A673 (cell line): ENCODE data around the gene B9D1.

Experiments used
- CTCF ChIP-seq: fragments of 300-800, 200-600 bp; sonication (generic); conservative IDR thresholded peaks from 2 replicates; pipeline ENCODE4 v1.5.1; 2017; ENCODE audit warnings: low read depth, mild to moderate bottlenecking, antibody characterized with exemption, low read length, moderate library complexity, mixed read lengths
- EZH2 ChIP-seq: fragments of 200-600 bp; sonication (generic); IDR thresholded peaks from 2 replicates; pipeline ENCODE4 v1.6.1; 2017; ENCODE audit warnings: borderline replicate concordance, low read depth, mild to moderate bottlenecking, mixed read lengths, antibody characterized with exemption, low read length; ENCODE audit not compliant: poor library complexity, severe bottlenecking

DNA sequence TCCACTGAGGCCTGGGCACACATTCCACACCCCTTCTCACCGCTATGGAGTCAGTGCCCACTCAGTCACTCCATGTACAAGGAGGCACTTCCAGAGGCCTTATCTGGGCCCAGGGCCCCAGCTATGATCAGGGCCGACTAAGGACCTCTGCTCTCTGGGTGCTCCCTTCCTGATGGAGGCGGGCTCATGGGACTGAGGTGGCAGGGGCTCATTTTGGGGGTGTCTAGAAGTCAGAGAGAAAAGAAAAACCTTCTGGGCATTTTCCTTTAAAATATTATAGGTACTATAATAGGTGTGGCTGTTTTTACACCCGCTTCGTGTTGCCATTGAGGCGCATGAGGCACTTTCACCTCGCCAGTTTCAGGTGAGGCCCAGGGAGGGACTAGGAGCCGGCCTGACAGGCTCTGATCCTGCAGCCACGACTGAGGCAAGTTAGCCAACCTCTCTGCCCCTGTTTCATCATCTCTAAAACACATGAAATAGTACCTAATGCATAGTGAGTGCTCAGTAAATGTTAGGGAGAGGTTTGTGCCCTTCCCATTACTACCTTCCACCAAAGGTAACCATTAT lies 14.4 kb downstream of the B9D1 start:
- TF ChIP-seq CTCF (no peak), EZH2 (no peak)
